Myocyte (in vitro differentiated cells): ENCODE data around the gene NTM. TPM values are rescaled to one million over a fixed set of nuclear protein-coding genes. Genes with fewer than 3 reads are reported as not detected.

Experiments
- DNase-seq: peaks from one replicate; pipeline ENCODE4 v3.0.0-alpha.2; 2012; ENCODE audit warnings: low read depth
- total RNA-seq: library from RNA; depleted of rRNA; stranded (reverse); fragments of >200 nt; gene quantifications from 2 replicates; pipeline ENCODE4 v1.2.3, GENCODE V29; 2014

NTM gene
- total RNA-seq, 1 donor from 2014 or later: 41.5 TPM

- no peak for DNase-seq
Observed at GRCh38 chr11:131713529-131714134, 343.2 kb downstream of the NTM start.

GRCh38 chr11:131717616-131718015 lies 347.2 kb downstream of the NTM start:
- DNase-seq: no peak

- no peak for DNase-seq
Observed at GRCh38 chr11:131723088-131723487, 352.7 kb downstream of the NTM start.

DNA sequence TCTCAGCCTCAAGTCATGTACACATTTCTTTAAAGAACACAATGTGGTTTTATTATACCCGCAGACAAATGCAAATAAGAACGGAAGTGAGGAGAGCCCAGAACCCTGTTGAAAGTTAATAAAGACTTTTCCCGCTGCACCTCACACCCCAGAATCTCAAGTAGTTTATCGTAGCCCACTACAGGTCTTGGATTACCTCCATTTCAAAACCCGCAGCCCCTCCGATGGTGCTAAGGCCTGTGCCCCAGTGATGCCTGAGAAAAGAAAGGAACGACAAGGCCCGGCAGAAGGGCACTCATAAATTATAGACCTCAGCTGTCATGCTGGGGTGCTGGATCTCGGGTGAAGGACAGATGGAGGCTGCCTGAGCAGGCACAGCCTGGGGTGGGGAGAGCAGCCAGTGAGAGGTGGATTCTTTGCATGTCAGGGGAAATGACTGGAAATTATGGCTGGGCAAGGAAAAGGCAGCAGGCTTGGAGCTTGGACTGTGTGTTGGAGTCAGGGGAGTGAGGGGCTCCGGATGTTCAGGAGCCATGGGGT lies 354.1 kb downstream of the NTM start:
- peak; percentile 24 for DNase-seq

- peak; percentile 29 for DNase-seq
Observed at GRCh38 chr11:131734871-131735270, 364.5 kb downstream of the NTM start.

- DNase-seq: no peak
Observed at GRCh38 chr11:131737357-131737756, 366.9 kb downstream of the NTM start.

GRCh38 chr11:131739243-131739882 lies 368.9 kb downstream of the NTM start:
- no peak for DNase-seq

- no peak for DNase-seq
Observed at GRCh38 chr11:131744847-131745246, 374.4 kb downstream of the NTM start.

- DNase-seq: no peak
Observed at GRCh38 chr11:131745405-131745804, 375.0 kb downstream of the NTM start.

DNA sequence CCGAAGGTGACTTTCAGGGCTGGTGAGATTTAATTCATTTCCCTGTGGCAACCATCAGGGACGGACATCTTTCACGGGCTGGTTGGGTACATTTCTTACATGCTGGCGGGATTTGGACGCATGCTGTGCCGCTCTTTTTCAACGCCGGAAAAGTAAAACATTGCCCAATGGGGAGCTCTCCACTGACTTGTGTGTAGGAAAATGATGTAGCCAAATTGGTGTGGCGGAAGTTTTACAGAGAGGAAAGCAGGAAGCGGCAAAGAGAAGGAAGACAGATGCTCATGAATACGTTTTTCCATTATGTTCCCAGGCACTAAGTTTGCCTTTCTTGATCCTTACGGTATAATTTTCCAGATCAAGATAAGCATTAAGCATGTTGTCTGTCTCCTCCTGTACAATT lies 375.8 kb downstream of the NTM start:
- DNase-seq: no peak

GRCh38 chr11:131748151-131749050 lies 378.0 kb downstream of the NTM start:
- DNase-seq: peak; percentile 79

DNA sequence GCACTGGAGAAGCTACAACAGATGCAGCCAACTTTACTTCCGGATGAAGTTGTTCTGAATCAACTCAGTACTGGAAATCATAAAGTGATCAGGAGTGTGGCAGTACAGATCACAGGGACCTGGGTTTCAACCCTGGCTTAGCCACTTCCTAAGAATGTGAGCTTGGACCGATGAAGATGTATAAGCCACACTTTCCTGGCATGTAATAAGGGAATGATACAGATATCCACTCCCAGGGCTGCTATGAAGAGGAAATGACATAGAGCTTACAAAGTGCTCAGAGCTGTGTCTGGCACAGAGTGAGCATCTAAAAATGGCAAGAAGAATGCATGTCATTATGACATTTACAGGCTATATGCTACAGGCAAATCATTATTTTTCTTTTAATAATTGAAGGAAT lies 378.7 kb downstream of the NTM start:
- no peak for DNase-seq

DNA sequence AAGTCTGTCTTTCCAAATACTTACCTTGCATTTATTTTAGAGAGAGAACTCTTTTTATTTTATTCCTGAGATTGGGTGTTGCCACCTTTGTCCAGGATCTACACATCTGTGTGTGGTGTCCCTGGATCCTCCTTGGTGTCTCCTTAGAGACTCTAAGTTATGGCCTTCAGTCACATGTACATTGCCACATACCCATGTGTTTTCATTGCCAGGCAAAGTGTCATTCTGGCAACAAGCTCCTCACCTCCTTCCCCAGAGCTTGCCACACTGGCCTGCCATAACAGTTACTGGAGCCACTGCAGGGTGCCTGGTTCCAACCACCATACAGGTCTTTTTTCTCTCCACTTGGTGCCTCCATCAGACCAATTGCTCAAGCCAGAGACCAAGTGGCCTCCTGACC lies 379.7 kb downstream of the NTM start:
- no peak for DNase-seq

- no peak for DNase-seq
Observed at GRCh38 chr11:131750692-131751091, 380.3 kb downstream of the NTM start.

DNA sequence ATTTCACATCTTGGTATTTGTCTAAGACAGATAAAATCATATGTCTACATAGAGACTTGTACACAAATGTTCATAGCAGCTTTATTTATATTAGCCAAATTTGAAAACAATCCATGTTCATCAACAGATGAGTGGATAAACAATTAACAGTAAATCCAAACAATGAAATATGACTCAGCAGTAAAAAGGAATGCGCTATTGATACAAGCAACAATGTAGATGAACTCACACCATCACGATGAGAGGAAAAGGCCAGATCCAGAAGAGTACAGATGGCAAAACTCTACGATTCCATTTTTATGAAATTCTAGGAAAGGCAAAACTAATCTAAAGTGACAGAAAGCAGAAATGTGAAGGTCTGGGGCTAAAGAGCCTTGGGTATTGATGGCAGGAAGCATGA lies 384.3 kb downstream of the NTM start:
- DNase-seq: no peak

GRCh38 chr11:131756479-131757110 lies 386.2 kb downstream of the NTM start:
- peak; percentile 71 for DNase-seq

DNA sequence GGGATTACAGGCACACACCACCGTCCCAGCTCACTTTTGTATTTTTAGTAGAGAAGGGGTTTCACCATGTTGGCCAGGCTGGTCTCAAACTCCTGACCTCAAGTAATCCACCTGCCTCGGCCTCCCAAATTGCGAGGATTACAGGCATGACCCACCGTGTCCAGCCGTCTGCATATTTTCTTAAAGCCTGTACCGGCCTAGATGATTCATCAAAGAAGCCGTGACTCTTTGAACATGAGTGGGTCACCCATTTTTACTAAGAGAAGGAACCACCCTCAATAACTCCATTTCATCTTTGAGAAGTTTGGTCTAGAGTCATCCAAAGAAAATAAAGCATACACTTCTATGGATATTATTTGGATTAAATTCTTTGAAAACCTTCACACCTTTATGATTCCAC lies 388.3 kb downstream of the NTM start:
- DNase-seq: no peak

DNA sequence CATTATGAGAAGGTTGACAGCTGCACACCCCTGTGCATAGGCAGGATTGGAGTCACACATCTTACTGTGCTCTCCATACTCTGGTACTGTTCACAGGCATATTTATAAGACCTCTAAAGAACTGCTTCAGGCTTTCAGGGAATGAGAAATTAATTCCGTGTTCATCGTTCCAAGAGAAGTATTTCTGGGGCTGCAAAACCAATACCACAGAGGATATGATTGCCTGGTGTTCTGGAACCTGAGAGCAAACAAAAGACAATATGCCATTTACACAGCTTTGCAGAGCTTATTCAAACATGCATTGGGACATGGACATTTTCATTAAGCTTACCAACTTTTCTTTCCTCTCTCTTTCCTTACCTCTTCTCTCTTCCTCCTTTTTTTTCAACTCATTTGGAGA lies 388.7 kb downstream of the NTM start:
- no peak for DNase-seq

- DNase-seq: peak; percentile 72
Observed at GRCh38 chr11:131760091-131761061, 390.0 kb downstream of the NTM start.
